Activated effector memory CD4-positive, alpha-beta T cell treated with Interleukin-2 at 50 U/mL for 16 hours (primary cell): ENCODE data around the gene KCNQ1OT1.

Source experiments
- DNase-seq: peaks from one replicate; pipeline ENCODE4 v3.0.0-alpha.2; 2020

The KCNQ1OT1 gene

GRCh38 chr11:2590965-2591754, 108.6 kb downstream of the KCNQ1OT1 start:
- no peak for DNase-seq

DNA sequence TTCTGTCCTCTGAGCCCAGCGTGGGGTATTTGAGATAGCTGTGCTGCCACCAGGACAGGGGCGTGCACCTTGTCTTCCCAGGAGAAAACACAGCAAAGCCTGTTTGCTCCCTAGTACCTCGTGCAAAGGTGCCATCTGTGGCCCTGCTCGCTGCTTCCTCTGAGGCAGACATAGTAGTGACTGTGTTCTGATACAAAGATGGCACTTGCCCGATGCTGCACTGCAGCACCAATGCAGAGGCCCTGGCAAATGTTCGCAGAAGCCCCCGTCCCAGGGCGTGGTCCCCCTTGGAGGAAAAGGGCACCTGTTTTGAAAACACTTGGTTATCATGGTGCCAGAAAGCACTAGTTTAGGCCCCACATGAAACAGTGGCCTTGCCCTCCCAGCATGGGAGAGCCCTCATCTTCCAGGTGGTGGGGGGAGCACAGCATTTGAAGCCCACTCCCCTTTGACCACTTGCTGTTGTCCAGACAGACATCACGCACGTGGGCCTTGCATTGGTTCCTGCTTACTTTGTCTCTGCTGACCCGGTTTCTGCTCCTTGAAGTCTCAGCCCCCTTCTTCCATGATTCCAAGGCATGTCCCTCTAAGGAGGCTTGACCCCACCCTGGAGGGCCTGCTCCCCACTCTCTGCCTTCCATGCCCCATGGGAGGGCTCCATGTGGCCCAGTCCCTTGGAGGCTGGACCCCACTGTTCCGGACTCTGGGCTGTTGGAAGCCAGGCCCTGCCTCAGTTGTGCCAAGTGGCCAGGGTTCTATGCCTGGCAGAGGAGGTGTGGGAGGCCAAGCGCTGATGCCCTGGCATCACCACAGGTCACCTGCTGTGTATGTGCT, 109.4 kb downstream of the KCNQ1OT1 start:
- DNase-seq, result no peak

DNA sequence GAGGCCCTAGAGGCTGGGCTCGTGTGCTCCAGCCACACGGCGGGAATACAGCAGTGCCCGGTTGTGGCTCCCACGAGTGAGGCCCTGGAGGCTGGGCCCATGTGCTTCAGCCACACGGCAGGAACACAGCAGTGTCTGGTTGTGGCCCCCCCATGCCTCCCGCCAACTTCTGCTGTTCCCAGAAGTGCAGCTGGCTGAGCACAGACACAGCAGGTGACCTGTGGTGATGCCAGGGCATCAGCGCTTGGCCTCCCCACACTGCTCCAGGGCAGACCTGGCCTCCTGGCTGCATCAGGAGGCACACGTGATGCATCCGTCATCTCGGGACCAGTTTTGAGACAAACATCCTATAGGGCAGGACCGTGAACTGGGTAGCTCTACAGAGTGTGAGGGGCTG, 110.3 kb downstream of the KCNQ1OT1 start:
- no peak for DNase-seq

DNA sequence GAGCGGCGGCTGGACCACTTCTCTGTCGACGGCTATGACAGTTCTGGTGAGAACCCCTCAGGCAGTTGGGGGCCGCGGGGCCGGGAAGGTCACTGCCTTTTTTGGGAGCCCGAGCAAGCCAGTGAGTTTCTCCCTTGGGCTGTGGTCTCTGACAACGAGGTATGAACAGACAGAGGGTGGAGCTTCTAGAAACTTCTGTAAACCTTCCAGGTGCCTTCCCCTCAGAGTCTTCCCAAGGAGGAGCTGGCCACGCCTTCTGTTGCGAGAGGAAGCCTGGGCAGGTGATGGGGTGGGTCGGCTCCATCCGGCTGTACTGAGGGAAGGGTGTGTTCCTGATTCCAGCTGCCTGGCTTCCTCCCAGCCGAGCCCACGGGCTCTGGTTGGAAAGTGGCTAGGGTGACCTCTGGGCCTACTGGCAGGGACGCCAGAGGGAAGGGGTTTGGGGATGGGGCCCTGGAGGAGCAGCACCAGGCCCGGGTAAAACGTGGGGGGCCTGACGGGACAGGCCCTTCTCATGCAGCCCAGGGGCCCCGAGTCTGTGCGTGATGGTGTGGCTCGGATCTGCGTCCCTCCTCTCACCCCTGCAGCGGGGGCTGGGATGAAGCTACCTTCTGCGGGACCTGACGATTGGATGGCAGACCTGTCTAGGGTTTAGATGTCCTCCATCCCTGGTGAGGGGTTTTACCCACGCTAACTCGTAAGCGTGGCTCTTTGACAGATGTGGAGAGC, 110.8 kb downstream of the KCNQ1OT1 start:
- no peak for DNase-seq

DNA sequence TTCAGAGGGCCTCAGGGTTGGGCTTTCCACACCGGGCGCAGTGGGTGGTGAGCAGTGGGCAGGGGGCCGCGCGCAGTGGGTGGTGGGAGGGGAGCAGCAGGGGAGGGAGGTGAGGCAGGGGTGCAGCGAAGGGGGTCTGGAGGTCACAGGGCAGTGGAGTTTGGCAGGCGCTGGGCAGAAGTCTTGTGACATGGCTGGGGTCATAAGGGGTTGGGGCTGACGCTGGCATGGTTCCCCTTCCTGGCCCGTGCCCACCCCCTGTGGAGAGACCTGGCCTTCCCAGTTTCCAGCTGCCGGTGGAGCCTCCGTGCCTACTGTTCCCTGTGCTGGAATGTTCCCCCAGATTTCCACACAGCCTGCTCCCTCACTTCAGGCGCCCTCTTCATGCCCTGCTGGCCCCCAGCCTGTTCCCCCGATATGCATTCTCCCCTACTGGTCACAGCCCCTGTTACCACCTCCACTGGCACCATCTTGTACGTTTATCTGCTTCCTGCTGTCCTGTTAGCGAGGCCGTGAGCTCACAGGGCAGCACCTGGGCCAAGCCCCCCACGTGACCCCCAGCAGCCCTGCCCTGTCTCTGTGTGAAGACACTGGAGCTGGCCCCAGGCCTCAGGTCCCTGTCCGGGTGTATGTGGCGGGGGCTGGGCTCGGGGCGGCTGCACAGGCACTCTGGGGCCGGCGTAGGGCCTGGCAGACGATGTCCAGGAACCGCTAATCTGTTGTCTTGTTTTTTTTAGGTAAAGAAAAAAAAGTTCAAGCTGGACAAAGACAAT, 111.6 kb downstream of the KCNQ1OT1 start:
- DNase-seq, result no peak

- no peak for DNase-seq
Observed at GRCh38 chr11:2587132-2587930, 112.5 kb downstream of the KCNQ1OT1 start.

GRCh38 chr11:2586793-2587131, 113.0 kb downstream of the KCNQ1OT1 start:
- DNase-seq, result no peak

GRCh38 chr11:2586087-2586792, 113.6 kb downstream of the KCNQ1OT1 start:
- no peak for DNase-seq

GRCh38 chr11:2585566-2586086, 114.2 kb downstream of the KCNQ1OT1 start:
- no peak for DNase-seq

GRCh38 chr11:2584812-2585565, 114.8 kb downstream of the KCNQ1OT1 start:
- no peak for DNase-seq

DNA sequence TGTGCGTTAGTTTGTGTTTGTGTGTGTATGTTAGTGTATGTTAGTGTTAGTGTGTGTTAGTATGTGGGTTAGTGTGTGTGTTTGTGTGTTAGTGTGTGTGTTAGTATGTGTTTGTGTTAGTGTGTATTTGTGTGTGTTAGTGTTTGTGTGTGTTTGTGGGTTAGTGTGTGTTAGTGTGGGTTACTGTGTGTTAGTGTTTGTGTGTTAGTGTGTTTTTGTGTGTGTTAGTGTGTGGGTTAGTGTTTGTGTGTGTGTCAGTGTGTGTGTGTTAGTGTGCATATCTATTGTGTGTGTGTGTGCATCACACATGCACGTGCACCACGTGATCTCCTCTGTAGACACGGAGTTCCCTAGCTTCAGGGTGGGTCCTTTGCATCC, 115.4 kb downstream of the KCNQ1OT1 start:
- no peak for DNase-seq

- peak; percentile 0 for DNase-seq
Observed at GRCh38 chr11:2583605-2583958, 116.2 kb downstream of the KCNQ1OT1 start.

DNA sequence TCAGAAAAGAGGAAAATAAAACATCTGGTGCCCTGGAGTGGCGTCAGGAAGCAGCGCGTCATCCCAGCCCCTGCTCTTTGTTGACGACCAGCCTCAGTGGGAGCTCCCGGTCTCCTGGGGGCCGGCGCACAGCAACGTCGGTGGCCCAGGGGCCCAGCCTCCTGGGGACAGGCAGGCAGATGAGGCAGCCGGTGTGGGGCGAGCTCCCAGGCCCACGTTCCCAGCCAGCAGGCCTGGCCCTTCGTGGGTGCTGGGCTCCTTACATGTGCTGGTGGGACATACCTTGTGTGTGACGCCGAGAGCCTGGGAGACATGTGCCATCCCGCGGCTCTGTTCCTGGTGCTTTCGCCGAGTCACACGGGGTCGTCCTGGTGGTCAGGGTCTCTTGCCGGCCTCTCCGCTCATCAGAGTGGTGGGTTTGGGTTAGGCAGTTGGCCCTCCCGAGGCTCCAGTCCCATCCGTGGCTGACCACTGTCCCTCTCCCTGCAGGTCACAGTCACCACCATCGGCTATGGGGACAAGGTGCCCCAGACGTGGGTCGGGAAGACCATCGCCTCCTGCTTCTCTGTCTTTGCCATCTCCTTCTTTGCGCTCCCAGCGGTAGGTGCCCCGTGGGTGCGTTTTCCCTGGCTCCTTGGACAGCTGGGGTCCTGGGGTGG, 116.7 kb downstream of the KCNQ1OT1 start:
- peak; percentile 0 for DNase-seq

DNA sequence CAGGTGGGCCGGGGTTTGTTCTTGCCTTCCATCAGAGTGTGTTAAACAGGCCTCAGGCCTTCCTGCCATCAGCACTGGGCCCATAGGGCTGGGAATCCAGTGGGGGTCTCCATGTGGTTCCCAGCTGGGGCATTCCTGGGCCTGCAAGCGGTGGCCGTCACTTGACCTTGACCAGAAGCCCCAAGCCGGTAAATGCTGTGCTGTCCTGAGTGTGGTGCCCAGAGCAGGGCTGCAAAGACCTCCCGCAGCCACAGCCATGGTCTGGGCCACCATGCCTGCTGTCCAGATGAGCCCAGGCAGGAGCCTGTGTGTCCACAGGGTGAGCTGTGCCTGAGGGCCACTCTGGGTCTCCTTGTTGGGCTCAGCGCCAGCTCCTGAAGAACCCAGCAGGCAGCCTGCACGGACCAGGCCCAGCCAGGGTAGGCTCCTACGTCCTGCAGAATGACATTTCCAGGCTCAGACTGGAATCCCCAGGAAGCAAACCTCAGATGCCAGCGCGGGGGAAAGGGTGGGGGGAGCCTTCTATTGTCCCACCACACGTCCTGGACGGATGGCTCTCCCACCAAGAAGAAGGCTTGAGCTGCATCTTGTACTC, 117.3 kb downstream of the KCNQ1OT1 start:
- DNase-seq, result no peak

- no peak for DNase-seq
Observed at GRCh38 chr11:2581931-2582350, 117.9 kb downstream of the KCNQ1OT1 start.

- DNase-seq, result no peak
Observed at GRCh38 chr11:2581151-2581930, 118.5 kb downstream of the KCNQ1OT1 start.

DNA sequence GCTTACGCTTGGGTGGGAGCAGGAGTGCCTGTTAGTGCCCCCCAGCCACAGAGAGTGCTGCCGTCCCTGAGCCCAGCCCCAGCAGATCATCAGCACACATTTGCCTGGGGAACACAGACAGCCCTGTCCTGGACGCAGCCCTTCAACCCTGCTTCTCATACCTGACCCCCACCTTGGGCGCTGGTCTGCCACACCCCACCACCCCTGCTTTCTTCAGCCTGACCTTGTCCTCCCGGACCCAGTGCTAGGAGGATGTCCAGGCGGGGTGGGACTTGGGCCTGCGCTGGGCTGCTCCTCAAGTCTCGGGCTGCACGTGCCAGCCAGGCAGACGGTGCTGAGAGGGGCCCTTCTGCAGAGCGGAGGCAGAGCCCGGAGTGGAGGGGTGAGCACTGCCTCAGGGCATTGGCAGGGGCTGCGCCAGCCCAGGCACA, 119.2 kb downstream of the KCNQ1OT1 start:
- no peak for DNase-seq

DNA sequence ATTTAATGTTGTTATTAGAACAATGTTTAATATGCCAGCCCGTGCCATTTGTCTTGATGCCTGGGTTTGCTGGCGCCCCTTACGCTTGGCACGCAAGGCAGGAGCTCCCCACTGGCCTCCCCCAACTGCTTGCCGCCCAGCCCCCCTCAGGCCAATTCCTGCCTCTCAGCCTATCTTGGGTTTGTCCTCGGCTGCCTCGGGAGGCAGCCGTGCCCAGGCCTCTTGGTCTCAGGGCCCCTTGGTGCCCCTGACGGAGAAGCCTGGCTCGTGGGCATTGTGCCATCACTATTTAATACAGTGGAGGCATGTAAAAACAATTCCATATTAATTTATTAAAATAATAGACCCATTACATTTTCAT, 119.8 kb downstream of the KCNQ1OT1 start:
- DNase-seq, result no peak
